Large intestine (tissue), 3 donors: ENCODE measurements around the gene POMT2. TPM values are rescaled to one million over a fixed set of nuclear protein-coding genes. Genes with fewer than 3 reads are reported as not detected.

Source experiments
- DNase-seq, 2 donors: peaks; one replicate each; pipeline versions ENCODE4 v3.0.0 to v3.0.0-alpha.2; 2013
- H3K27ac ChIP-seq: one replicate; pipeline ENCODE4 v1.5.1; 2013; ENCODE audit warnings: low read length
- H3K27me3 ChIP-seq: 2 replicates; pipeline ENCODE4 v1.6.1; 2013; ENCODE audit warnings: low read length; ENCODE audit not compliant: control insufficient read depth, insufficient read depth
- H3K36me3 ChIP-seq: 2 replicates; pipeline ENCODE4 v1.6.1; 2013; ENCODE audit warnings: low read length; ENCODE audit not compliant: control insufficient read depth, insufficient read depth
- H3K4me1 ChIP-seq: one replicate; pipeline ENCODE4 v1.6.1; 2013; ENCODE audit warnings: low read length; ENCODE audit not compliant: control insufficient read depth, insufficient read depth
- H3K4me3 ChIP-seq: one replicate; pipeline ENCODE4 v1.5.1; 2013; ENCODE audit warnings: low read length
- H3K9me3 ChIP-seq: one replicate; pipeline ENCODE4 v1.6.1; 2013; ENCODE audit warnings: mild to moderate bottlenecking, low read depth, low read length, moderate library complexity; ENCODE audit not compliant: control insufficient read depth
- WGBS: methylation state at CpG from one replicate; pipeline ENCODE4 v1.1.5; 2013; ENCODE audit warnings: low lambda C conversion rate; ENCODE audit not compliant: insufficient coverage; 5-methylcytosine and 5-hydroxymethylcytosine counted together
- polyA plus RNA-seq: library from polyadenylated mRNA; unstranded; fragments of 120-200 nt; gene quantifications from one replicate; pipeline ENCODE4 v1.2.1, GENCODE V29; 2013

Gene POMT2
- polyA plus RNA-seq, 1 donor, result 17.2 TPM

GRCh38 chr14:77228056-77228455 is 92.6 kb downstream of the POMT2 start:
- 70% methylated on average over 4 of the region's 6 CpGs for WGBS
- no peaks in the 10 kb centered on the region for H3K4me1 ChIP-seq

GRCh38 chr14:77225892-77226557 is 94.7 kb downstream of the POMT2 start:
- Histone ChIP-seq H3K27ac (no peak overlapping the region), H3K36me3 (no peaks in the 10 kb centered on the region), H3K4me1 (no peaks in the 10 kb centered on the region), H3K4me3 (no peak overlapping the region), H3K27me3 (no peaks in the 10 kb centered on the region), H3K9me3 (no peaks in the 10 kb centered on the region)
- 89% methylated on average over 5 of the region's 14 CpGs for WGBS
- DNase-seq, result no peak

More at GRCh38 chr14:77228056-77228455, 92.6 kb downstream of the POMT2 start:
- no peak for DNase-seq
- Histone ChIP-seq H3K36me3 (no peaks in the 10 kb centered on the region), H3K27me3 (no peaks in the 10 kb centered on the region), H3K4me3 (no peak overlapping the region), H3K9me3 (no peaks in the 10 kb centered on the region), H3K27ac (no peak overlapping the region)

GRCh38 chr14:77225254-77225653 is 95.4 kb downstream of the POMT2 start:
- no CpG with 5 or more reads among the region's 12 CpGs for WGBS
- H3K9me3 ChIP-seq, result no peaks in the 10 kb centered on the region
- no peak for DNase-seq

More at GRCh38 chr14:77225254-77225653, 95.4 kb downstream of the POMT2 start:
- H3K4me3 ChIP-seq, result no peak overlapping the region
- H3K27me3 ChIP-seq, result no peaks in the 10 kb centered on the region
- H3K36me3 ChIP-seq, result no peaks in the 10 kb centered on the region
- no peaks in the 10 kb centered on the region for H3K4me1 ChIP-seq
- H3K27ac ChIP-seq, result no peak overlapping the region

Other genes starting within 250 kb of the POMT2 start
- gene CIPC, start 222.6 kb downstream of the POMT2 start, polyA plus RNA-seq, result 22.0 TPM
- gene ZDHHC22, start 179.1 kb downstream of the POMT2 start, polyA plus RNA-seq, result 1.6 TPM
- 7.7 TPM for gene TMEM63C, start 139.1 kb downstream of the POMT2 start, polyA plus RNA-seq
- gene NGB, start 49.7 kb downstream of the POMT2 start, polyA plus RNA-seq, result 3.1 TPM
- gene GSTZ1, start 153 bp upstream of the POMT2 start, polyA plus RNA-seq, result 28.8 TPM
- gene TMED8, start 56.2 kb upstream of the POMT2 start, polyA plus RNA-seq, result 14.7 TPM
- gene SAMD15, start 56.5 kb upstream of the POMT2 start, polyA plus RNA-seq, result 1.6 TPM
- gene NOXRED1, start 102.6 kb upstream of the POMT2 start, polyA plus RNA-seq, result 0.84 TPM
- 26.0 TPM for gene VIPAS39, start 136.7 kb upstream of the POMT2 start, polyA plus RNA-seq
- gene AHSA1, start 137.2 kb upstream of the POMT2 start, polyA plus RNA-seq, result 119 TPM
- 0.07 TPM for gene ISM2, start 177.9 kb upstream of the POMT2 start, polyA plus RNA-seq